Measurements from ENCODE around the gene PKM.
"Not testable (repeated sequence)": the region's sequence is repeated elsewhere in the genome, so short reads cannot be mapped to it uniquely, and the experiment has no call there.

Gene PKM

DNA sequence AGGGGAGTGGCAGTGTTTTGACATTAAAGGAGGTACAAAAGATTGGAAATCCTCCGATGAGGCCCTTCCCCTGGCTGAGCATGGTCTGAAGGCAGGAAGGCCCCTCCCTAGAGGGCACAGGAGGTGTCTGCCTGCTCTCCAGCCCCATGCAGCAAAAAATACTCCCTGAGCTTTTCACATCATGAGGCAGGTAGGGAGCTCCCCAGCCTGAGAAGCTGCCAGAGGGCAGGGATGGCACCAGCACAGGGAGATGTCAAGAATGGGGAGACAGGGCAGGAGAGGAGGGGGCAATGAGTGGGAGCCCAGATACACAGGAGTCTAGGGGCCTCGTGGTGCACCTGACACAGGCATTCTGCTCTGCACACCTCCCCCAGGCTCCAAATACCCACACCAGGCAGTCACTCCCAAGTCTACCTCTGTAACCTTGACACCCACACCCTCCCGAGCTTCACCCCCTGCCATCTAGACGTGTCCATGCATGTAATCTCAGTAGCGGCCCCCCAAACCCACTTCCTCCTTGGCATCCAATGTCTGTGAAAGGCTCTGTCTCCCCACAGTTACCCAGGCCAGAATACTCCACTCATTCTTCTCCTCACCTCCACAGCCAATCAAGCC, 56.3 kb downstream of the PKM start:
- no peak for FAIRE-seq

DNA sequence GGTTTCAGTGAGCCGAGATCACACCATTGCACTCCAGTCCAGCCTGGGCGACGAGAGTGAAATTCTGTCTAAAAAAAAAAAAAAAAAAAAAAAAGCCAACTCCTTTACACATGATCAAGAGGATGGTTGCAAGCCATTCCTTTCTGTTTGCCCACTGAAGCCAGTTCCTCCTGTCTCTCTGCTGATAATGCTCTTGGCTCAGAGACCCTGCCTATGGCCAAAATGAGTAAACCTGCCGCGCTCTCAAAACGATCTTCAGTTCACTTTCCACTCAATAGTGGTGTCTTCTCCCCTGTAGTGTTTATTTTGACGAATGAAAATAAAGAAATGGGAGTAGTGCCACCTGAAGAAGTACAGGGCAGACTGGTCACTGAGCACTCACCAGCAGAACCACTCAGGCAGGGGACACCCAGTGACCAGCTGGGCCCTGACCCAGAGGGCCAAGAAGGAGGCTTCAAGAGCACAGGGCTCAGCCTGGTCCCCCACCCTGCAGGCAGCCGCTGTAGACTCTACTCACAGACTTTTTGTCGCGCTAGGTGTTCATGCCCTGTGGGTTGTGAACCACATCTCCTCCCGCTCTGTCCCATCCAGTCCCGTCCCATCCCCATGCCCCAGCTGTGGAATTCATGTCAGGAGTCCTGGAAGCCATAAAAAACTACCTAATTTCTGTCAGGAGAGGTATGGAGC, 57.0 kb downstream of the PKM start:
- FAIRE-seq = no peak

DNA sequence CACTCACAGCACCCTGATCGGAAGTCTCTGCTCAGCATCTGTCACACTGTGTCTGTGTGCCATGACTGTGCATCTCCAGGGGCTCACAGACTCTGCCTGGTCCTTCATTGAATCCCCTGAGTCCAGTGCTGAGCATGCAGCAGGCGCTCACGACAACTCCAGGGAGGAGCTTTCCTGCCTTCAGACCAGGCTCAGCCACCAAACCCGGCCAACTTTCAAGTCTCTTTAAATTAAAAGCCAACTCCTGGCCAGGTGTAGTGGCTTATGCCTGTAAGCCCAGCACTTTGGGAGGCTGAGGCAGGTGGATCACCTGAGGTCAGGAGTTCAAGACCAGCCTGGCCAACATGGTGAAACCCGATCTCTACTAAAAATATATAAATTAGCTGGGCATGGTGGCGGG, 57.6 kb downstream of the PKM start:
- no peak for FAIRE-seq

DNA sequence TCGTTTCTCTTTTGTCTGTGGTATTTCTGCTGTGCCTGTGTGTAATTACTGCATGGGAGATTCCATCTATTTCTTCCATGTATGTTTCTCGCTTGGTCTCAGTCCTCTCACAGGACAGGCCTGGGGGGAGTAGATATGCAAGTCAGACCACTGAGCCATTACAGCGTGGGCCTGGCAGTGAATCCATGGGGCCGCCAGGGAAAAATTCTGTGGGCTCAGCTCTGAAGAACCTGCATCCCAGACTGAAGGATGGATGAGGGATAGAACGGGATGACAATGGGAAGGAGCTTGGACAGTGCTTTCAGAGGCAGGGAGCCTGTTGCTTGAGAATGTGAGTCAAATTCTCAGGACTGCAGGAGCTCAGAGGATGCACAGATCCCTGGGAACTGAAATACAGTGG, 58.2 kb downstream of the PKM start:
- FAIRE-seq = no peak

DNA sequence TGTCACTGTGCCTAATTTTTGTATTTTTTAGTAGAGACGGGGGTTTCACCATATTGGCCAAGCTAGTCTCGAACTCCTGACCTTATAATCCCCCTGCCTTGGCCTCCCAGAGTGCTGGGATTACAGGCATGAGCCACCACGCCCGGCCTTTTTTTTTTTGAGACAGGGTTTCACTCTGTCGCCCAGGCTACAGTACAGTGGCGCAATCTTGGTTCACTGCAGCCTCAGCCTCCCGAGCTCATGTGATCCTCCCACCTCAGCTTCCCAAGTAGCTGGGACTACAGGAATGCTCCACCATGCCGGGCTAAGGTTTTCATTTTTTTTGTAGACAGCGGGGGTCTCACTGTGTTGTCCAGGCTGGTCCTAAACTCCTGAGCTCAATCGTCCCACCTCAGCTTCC, 59.0 kb downstream of the PKM start:
- FAIRE-seq = not testable (repeated sequence)

DNA sequence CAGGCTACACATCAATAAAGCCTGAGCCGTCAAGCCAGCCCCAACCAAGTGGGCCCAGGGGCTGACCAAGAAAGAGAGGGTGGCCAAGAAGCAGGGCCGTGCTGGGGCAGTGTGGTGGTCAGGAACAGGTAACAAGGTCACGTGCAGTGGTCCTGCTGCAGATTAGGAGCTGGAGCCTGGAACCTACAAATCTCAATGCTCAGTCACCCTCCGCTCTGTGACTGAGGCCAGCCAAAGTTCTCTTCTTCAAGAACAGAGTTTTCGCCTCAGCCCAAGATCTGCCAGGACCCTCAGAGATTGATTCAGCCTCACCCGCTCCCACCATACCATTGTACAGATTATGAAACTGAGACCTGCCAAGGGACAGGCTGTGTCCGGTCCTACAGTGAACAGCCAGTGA, 60.3 kb downstream of the PKM start:
- FAIRE-seq = no peak

DNA sequence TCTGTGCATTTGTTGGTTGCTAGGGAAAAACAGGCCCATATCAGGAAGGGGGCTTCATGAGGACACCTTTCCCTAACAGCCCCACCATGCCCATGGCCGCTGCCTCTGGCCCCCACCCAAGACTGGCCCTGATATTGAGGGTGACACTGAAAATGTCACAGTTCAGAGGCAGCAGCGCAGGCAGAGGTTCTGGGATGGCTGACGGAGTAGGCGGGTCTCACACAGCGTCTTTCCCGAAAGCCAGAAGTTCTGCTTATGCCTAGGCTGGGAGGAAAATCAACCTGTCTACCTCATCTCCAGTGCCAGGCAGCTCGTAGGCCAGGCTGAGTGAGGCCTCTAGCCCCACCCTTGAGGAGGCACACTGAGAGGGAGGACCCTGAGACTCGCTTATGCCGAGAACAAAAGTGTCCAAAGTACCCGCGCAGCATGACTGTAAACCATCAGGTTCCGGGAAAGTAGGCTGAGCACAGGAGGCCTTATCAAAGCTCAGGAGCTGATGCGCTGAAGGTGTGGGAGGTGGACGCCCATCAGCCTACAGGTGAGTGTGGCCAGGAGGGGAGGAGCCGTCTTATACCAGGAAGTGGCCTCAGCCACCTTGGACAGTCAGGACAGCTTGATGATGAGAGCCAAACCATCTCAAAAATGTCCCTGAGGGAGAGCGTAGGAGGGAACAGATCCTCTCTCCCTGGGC, 60.9 kb downstream of the PKM start:
- no peak for FAIRE-seq

DNA sequence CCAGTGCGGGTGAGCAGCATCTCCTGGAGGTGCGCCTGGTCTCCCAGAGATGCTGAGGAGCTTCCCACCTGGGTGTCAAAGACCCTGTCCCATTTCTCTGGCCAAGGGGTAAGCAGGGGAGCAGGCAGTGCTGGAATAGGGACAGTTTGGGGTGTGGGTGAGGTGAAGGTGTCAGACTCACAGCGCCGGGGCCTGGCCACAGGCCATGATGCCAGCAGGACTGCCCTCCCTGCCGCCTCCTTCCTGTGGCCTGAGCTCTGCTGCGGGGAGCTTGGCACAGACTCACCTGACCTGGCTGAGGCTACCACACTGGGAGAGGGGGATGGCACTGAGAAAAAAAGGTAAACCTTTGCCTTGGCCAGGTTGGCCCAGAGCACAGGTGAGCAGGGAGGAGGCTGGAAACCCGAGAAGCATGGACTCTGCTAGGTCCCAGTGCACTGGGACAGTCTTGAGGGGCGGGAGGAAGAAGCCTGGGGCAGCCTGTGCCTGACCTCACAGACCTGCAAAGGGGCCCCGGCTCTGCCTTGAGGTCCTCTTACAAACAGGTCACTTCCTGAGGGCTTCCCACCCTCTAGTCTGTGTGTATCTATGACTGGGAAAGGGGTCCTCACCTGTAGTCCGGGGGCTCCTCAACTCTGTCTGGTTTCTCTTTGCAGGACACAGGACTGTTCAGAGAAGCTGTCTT, 61.6 kb downstream of the PKM start:
- no peak for FAIRE-seq

DNA sequence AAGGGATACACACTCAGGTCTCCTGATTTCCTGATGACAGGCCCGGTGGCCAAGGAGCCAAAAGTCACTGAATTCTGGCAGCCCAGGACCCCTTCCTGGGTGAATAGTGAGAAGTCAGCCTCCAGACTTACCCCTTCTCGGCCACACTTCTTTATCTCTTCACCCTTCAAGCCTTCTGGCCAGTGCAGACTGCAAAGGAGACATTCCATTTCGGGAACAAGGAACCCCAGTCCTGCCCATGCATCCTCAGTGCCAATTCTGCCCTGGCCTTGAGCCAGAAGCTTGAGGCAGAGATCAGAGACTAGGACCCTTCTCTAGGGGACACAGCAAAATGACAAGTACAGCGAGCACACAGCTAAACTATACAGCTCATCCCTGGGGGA, 62.2 kb downstream of the PKM start:
- no peak for FAIRE-seq

DNA sequence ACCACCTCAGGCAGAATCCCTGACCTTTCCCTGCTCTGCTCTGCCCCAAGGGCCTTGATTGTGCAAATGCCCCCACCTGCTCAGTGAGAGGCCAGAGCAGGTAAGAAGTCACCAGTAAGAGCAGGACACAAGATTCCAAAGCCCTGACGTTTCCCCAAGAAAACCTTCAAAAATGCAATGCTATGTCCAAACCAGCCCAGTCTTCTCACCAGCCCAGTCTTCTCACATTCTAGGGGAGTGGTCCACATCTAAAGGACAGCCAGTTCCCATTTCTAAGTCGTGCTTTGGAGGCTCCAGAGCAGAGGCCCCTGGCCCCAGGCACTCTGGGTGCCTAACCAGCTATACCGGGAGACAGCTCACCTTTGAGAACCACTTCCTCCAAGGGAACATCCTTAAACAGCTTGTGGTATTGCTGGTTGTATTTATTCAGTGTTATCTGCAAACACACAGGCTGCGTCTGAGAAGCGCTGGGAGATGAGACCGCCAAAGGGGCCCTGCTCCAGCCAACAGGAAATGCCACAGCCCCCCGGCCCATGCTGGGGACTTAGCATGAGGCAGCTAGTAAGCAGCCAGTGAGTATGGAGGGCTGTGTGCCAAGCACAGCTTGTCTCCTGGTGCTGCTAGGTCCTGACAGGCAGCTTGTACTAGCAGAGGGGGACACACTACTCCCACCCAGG, 62.7 kb downstream of the PKM start:
- no peak for FAIRE-seq

DNA sequence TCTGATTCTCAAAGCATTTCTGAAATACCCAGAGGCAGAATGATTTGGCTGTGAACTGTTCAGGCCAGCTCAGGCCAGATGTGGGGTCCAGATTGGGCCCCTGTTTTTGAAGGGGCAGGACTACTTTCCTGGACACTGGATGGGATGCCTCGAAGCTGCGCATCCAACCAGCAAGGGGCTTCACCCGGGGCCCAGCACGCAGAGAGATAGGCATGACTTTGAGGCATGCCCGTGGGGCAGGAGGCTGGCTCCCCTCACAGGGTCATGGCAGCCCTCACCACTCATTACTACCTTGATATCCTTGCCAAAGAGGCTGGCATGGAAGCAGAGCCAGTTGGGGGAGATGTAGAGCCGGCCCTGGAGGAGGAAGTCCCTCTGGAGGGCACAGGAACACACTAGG, 63.5 kb downstream of the PKM start:
- FAIRE-seq = no peak

DNA sequence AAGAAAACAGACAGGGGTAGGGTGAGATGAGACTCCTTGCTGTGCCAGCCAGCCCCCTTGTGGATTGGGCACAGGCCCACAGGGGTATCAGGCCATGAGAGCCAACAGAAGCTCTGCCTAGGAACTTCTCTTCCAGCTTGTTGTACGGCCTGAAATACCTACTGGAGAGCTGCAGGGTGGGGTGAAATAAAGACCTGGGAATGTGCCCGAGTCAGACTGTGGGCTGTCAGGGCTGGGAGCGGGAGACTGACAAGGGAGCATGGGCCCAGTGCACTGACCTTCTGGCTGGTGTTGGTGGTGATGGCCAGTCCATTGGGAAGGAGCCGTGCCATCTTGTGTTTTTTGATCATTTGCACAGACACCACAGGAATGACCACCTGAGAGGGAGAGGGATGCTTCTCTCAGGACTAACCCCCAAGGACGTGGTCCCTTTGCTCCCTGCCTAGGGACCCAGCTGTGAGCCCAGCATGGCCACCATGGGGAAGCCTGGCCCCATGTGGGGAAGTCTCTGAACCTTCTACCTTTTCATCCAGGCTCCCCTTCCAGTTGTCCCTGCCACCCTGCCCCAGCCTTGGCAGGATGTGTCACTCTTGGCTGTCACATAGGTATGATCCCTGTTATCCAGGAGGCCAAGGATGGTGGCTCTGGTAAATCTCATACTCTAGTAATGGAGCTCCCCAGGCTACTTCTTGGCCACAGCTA, 64.1 kb downstream of the PKM start:
- FAIRE-seq = no peak

DNA sequence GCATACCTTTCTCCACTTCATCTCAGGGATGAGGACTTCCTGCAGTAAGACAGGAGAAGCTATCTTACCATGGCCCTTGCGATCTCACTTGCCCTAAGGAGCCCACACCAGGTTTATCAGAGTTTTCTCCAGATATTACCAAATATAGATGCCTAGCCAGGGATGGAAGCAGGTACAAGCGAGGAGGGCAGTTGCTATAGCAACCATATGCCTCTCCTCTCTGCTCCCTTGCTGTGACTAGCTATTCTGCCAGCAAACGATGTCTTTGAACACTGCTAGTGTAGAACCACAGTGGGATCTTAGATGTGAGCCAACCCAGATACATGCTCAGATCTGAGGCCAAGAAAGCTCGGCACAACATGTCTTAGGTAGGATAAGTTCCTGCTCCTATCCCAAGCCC, 67.3 kb downstream of the PKM start:
- FAIRE-seq = no peak

DNA sequence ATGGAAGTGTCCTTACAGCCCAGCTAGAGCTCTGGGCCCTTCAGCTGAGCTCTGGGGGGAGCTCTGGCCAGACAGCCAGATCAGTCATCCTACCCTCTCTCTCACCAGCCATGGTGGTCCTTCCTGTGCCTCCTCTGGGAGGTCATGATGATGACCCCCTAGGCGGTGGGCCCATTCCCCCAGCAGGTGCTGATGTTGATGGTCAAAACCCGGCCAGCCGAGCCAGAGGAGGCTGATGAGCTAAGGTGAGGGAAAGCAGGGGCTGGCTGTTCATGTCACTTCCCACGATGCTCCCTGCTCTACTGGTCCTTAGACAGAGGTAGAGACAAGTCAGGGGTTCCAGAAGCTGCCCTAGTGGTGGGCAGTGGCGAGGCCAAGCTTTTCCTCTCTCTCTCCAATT, 68.4 kb downstream of the PKM start:
- FAIRE-seq = no peak

DNA sequence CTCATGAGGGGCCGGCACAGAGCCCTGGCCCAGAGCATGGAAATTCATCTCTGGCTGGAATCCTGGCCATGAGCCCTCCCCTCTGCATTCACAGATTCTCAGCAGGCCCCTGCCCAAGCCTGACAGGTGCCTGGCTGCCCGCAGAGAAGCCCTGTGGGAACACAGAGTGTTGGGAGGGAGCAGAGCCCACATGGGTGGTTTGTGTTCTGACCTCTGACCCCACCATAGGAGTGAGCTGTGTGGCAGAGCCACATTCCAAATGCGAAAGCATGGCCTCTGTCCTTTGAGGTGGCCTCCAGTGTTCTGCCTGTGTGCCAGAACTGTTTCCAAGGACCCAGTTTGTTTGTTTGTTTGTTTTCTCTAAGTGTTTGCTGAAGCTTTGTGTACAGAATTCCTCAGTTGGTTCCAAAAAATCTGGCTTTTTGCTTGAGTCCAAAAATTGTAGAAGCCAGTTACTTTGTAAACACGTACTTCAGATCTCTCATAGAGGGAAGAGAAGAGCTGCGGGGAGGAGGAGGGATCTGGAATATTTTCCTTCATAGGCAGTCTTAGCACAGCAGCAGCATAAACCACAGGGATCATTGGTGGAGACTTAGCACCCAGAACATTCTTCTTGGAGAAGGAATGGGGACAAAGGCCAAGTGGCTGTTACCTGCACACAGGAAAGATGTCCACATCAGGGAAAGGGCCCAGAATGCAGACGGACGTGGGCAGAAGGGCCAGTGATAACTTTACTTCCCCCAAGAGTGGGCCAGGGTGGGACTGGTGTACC, 69.4 kb downstream of the PKM start:
- FAIRE-seq = no peak

DNA sequence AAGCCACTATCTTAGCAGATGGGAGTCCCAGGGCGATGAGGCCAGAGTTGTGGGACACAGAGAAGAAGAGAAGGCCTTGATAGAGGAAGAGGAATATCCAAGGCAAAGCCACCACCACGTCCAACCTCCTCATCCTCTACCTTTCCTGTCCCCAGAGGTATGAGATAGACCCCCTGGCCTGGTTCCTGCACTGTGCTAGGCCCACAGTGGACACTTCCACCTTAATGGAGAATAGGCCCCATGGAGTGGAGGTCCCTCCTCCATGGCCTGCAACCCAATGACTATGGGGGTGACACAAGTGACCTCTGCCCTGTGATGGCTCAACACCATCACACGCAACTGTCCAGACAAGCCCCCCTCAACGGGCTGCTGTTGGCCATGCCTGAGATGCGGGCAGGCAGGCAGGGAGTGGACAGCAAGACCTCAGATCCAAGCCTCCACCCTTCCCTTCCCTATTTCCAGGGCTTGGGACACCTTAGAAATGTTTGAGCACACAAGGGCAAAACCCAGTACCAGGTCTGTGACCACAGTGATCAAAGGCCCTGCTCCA, 70.2 kb downstream of the PKM start:
- no peak for FAIRE-seq

DNA sequence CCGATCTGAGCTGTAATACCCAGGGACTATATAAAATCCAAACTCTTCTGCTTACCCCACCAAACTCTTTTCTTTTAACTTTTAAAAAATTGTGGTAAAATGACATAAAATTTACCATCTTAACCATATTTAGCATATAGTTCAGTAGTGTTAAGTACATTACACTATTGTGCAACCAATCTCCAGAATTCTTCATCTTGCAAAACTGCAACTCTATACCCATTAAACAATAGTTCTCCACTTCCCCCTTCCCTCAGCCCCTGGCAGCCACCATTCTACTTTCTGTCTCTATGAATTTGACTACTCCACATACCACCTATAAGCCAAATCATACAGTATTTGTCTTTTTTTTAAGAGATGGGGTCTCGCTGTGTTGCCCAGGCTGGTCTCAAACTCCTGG, 74.1 kb downstream of the PKM start:
- no peak for FAIRE-seq

DNA sequence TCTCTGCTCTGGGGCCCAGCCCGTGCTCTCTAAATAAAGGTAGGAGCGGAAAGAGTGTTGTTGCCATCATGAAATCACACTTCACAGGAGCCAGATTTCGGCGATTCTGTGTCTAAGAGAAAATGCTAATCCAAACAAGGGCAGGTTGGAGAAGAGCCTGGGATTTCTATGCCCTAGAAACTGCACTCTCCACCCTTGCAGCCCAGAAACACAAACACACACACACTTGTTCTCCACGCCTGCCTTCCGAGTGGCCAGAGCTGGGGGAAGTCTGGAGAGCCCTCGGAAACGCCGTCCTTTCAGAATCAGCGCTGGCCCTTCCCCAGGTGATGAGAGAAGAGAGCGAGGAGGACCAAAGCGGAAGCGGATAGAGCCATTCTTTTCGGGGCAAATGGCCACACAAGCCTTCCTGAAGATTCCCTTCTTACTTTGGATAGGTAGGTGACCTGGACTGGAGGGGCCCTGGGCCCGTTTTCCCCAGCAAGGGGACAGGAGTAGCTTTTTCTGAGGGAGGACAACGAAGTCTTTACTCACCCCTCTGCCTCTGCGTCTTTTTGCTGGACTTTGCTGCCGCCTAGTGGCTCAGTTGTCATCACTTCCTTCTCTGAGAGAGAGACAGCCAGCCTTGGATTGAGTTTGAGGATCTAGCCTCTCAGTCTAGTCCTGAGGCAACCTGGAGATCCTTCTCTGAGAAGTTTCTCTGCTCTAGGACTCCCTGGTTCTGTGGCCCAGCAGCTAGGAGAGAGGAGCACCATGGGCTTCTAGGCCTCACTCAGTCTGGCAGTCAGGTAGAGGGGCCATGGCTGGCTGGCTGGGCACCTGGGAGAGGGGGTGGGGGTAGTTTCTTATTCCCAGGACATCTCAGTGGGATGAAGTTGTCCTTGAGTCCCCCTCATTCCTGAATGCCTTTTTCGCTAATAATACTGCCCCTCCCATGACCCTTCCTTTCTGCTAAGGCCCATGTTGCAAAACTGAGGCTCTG, 75.1 kb downstream of the PKM start:
- FAIRE-seq = peak; percentile 91

DNA sequence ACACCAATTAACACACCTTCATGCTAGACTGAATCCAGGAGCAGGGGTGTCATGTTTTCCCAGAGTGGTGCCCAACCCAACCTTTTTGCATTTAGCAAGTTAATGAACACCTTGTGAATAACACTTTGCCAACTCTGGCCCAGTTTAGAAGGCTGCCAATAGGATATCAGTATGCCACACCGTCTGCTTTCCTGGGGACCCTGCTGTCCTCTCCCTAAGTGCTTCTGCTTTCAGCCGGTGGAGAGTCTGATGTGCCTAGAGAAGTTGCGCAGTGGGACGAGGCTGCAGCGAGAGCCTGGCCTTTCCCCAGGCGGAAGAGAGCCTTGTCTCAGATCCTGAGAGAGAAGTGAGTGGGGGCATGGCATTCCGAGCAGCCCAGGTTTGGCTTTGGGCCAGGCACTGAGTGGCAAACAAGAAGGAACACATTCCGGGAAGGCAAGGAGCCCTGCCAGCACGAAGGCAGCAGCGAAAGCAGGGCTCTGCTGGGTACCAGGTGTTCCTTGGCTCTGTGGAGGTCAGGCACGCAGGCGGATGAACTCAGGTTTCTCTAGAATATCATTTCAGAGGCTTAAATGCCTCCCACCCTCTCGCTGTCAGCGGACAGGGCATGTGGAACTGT, 75.9 kb downstream of the PKM start:
- no peak for FAIRE-seq

DNA sequence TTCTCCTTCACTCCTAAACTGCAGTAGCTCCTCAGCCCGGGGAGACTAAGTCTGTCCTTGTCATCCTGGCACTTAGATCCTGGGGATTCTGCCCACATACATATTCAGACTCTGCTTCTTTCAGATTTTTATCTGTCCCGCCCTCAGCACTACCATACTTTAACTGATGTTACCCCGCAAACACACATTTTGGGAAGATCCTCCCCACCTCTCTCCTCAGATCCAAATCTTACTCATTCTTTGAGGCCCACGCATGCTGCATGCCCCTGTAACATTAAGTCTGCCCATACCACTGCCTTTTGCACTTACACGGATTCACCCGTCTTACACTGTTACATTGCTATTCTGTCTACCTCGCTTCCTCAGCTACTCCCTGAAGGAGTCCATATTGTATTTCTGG, 76.7 kb downstream of the PKM start:
- FAIRE-seq = no peak
